GM19468 (cell line): ENCODE measurements around the gene DAPK2.
"Not testable (repeated sequence)": the region's sequence is repeated elsewhere in the genome, so short reads cannot be mapped to it uniquely, and the experiment has no call there.

Source experiments
- ATAC-seq: cut with Tn5 transposase; IDR thresholded peaks from one replicate; pipeline ENCODE4 v1.9.1; 2021; ENCODE audit warnings: mild to moderate bottlenecking, moderate library complexity, moderate number of reproducible peaks; ENCODE audit not compliant: unreplicated experiment; ENCODE audit errors: extremely low read depth

DAPK2 gene

GRCh38 chr15:64058279-64058678 lies 12.0 kb upstream of the DAPK2 start:
- no peak for ATAC-seq

- ATAC-seq = not testable (repeated sequence)
These were observed 7.4 kb upstream of the DAPK2 start for GRCh38 chr15:64053674-64054073.

- ATAC-seq = no peak
These were observed 6.7 kb upstream of the DAPK2 start for GRCh38 chr15:64052925-64053491.

- no peak for ATAC-seq
These were observed 5.3 kb upstream of the DAPK2 start for GRCh38 chr15:64051407-64052259.

- no peak for ATAC-seq
These were observed 4.8 kb upstream of the DAPK2 start for GRCh38 chr15:64051093-64051402.

GRCh38 chr15:64050281-64051092 lies 4.2 kb upstream of the DAPK2 start:
- no peak for ATAC-seq

GRCh38 chr15:64048781-64049460 lies 2.6 kb upstream of the DAPK2 start:
- no peak for ATAC-seq

GRCh38 chr15:64045774-64046420 lies 388 bp downstream of the DAPK2 start:
- ATAC-seq = no peak

GRCh38 chr15:64045101-64045435 lies 1.2 kb downstream of the DAPK2 start:
- ATAC-seq = no peak

- ATAC-seq = peak; percentile 20
These were observed 1.8 kb downstream of the DAPK2 start for GRCh38 chr15:64044300-64045100.

- ATAC-seq = no peak
These were observed 7.2 kb downstream of the DAPK2 start for GRCh38 chr15:64038878-64039610.

GRCh38 chr15:64037966-64038365 lies 8.3 kb downstream of the DAPK2 start:
- no peak for ATAC-seq

- ATAC-seq = no peak
These were observed 9.2 kb downstream of the DAPK2 start for GRCh38 chr15:64037116-64037515.

- ATAC-seq = no peak
These were observed 10.8 kb downstream of the DAPK2 start for GRCh38 chr15:64035525-64035924.

- ATAC-seq = no peak
These were observed 11.8 kb downstream of the DAPK2 start for GRCh38 chr15:64034519-64034918.

GRCh38 chr15:64032329-64032728 lies 14.0 kb downstream of the DAPK2 start:
- ATAC-seq = no peak

GRCh38 chr15:64030123-64030522 lies 16.2 kb downstream of the DAPK2 start:
- ATAC-seq = no peak

- no peak for ATAC-seq
These were observed 16.7 kb downstream of the DAPK2 start for GRCh38 chr15:64029633-64030032.

- ATAC-seq = no peak
These were observed 17.2 kb downstream of the DAPK2 start for GRCh38 chr15:64029110-64029509.
